HepG2 (cell line): ENCODE results near the gene TRMU.

Source experiments
- ARID2 ChIP-seq: sonication (generic); formaldehyde crosslinking; IDR thresholded peaks from 2 replicates; pipeline ENCODE4 v1.8.1; 2022; ENCODE audit warnings: mild to moderate bottlenecking, missing genetic modification reagents, borderline replicate concordance
- NR2C2 ChIP-seq: sonication (generic); formaldehyde crosslinking; IDR thresholded peaks from 2 replicates; pipeline ENCODE4 v1.4.0; 2020; ENCODE audit warnings: missing genetic modification reagents, mild to moderate bottlenecking, moderate library complexity, borderline replicate concordance
- SP5 ChIP-seq: IDR thresholded peaks from 2 replicates; pipeline ENCODE4 v1.6.1; 2016; ENCODE audit warnings: low read depth, borderline replicate concordance
- TF ChIP-seq, protein P1 (sequence below): sonication (generic); formaldehyde crosslinking; IDR thresholded peaks from 2 replicates; pipeline ENCODE4 v1.8.1; 2023; ENCODE audit warnings: missing genetic modification reagents, mild to moderate bottlenecking, borderline replicate concordance
- TF ChIP-seq, protein P2 (sequence below): sonication (generic); formaldehyde crosslinking; IDR thresholded peaks from 2 replicates; pipeline ENCODE4 v1.5.0; 2020; ENCODE audit warnings: mild to moderate bottlenecking, missing genetic modification reagents, moderate library complexity

DNA sequence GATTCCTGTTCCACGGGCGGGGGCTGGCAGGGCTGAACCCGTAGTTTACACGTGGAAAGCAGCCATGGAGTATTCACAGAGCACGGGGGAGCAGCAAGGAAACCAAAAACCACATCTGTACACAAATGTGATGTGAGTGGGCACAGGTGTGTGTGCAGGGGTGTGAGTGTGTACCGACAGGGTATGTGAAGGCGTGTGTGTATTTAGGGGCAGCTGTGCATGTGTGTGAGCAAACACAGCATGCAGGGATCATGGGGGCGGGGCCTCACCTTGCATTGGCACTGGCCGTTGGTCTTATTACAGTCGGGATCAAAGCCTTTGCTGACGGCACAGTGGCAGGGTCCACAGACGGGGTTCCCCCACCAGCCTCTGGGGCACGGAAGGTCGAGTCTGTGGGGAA lies 58.4 kb downstream of the TRMU start:
- no peak for TF ChIP-seq NR2C2 (CRISPR knock-in tag)
- TF ChIP-seq, protein P1, sequence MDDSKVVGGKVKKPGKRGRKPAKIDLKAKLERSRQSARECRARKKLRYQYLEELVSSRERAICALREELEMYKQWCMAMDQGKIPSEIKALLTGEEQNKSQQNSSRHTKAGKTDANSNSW (CRISPR knock-in tag): no peak
- TF ChIP-seq ARID2: no peak
- TF ChIP-seq, protein P2, sequence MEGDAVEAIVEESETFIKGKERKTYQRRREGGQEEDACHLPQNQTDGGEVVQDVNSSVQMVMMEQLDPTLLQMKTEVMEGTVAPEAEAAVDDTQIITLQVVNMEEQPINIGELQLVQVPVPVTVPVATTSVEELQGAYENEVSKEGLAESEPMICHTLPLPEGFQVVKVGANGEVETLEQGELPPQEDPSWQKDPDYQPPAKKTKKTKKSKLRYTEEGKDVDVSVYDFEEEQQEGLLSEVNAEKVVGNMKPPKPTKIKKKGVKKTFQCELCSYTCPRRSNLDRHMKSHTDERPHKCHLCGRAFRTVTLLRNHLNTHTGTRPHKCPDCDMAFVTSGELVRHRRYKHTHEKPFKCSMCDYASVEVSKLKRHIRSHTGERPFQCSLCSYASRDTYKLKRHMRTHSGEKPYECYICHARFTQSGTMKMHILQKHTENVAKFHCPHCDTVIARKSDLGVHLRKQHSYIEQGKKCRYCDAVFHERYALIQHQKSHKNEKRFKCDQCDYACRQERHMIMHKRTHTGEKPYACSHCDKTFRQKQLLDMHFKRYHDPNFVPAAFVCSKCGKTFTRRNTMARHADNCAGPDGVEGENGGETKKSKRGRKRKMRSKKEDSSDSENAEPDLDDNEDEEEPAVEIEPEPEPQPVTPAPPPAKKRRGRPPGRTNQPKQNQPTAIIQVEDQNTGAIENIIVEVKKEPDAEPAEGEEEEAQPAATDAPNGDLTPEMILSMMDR (CRISPR knock-in tag): no peak
- no peak for TF ChIP-seq SP5 (CRISPR knock-in tag)
